Activated naive CD4-positive, alpha-beta T cell treated with anti-CD3 and anti-CD28 coated beads, Interleukin-2, amount 50 U/mL, for 24 hours (primary cell): ENCODE measurements around the gene USP37.

Experiments
- H3K27ac Mint-ChIP-seq: one replicate; pipeline ENCODE4 v1.8.0; 2021; ENCODE audit warnings: mild to moderate bottlenecking, mixed read lengths
- H3K27me3 Mint-ChIP-seq: one replicate; pipeline ENCODE4 v1.8.0; 2021; ENCODE audit warnings: mixed read lengths
- H3K36me3 Mint-ChIP-seq: one replicate; pipeline ENCODE4 v1.8.0; 2021; ENCODE audit warnings: mixed read lengths
- H3K4me1 Mint-ChIP-seq: one replicate; pipeline ENCODE4 v1.8.0; 2021; ENCODE audit warnings: mixed read lengths
- H3K4me3 Mint-ChIP-seq: one replicate; pipeline ENCODE4 v1.8.0; 2021; ENCODE audit warnings: mild to moderate bottlenecking, mixed read lengths
- H3K9me3 Mint-ChIP-seq: one replicate; pipeline ENCODE4 v1.8.0; 2021; ENCODE audit warnings: mixed read lengths

Gene USP37

GRCh38 chr2:218432676-218433365 is 135.3 kb downstream of the USP37 start:
- Mint-ChIP-seq H3K4me3 (no peak overlapping the region), H3K9me3 (no peaks in the 10 kb centered on the region), H3K36me3 (peaks cover 2% of the 10 kb centered on the region), H3K27me3 (no peaks in the 10 kb centered on the region), H3K27ac (no peak overlapping the region), H3K4me1 (no peaks in the 10 kb centered on the region)

GRCh38 chr2:218431878-218432277 is 136.3 kb downstream of the USP37 start:
- Mint-ChIP-seq H3K36me3 (peaks cover 2% of the 10 kb centered on the region), H3K27me3 (no peaks in the 10 kb centered on the region), H3K27ac (no peak overlapping the region), H3K4me3 (no peak overlapping the region), H3K9me3 (no peaks in the 10 kb centered on the region), H3K4me1 (no peaks in the 10 kb centered on the region)

GRCh38 chr2:218430721-218431120 is 137.4 kb downstream of the USP37 start:
- no peaks in the 10 kb centered on the region for H3K9me3 Mint-ChIP-seq
- H3K4me3 Mint-ChIP-seq, result no peak overlapping the region
- H3K27me3 Mint-ChIP-seq, result no peaks in the 10 kb centered on the region
- peaks cover 2% of the 10 kb centered on the region for H3K36me3 Mint-ChIP-seq
- no peak overlapping the region for H3K27ac Mint-ChIP-seq
- H3K4me1 Mint-ChIP-seq, result no peaks in the 10 kb centered on the region

- H3K4me1 Mint-ChIP-seq, result no peaks in the 10 kb centered on the region
- no peak overlapping the region for H3K27ac Mint-ChIP-seq
Observed at GRCh38 chr2:218429911-218430692, 138.0 kb downstream of the USP37 start.

GRCh38 chr2:218428846-218429558 is 139.1 kb downstream of the USP37 start:
- no peaks in the 10 kb centered on the region for H3K4me1 Mint-ChIP-seq
- no peaks in the 10 kb centered on the region for H3K9me3 Mint-ChIP-seq
- H3K27ac Mint-ChIP-seq, result no peak overlapping the region
- peaks cover 2% of the 10 kb centered on the region for H3K36me3 Mint-ChIP-seq
- H3K27me3 Mint-ChIP-seq, result no peaks in the 10 kb centered on the region
- no peak overlapping the region for H3K4me3 Mint-ChIP-seq

More at GRCh38 chr2:218429911-218430692, 138.0 kb downstream of the USP37 start:
- Mint-ChIP-seq H3K36me3 (peaks cover 2% of the 10 kb centered on the region), H3K4me3 (no peak overlapping the region), H3K9me3 (no peaks in the 10 kb centered on the region), H3K27me3 (no peaks in the 10 kb centered on the region)

- H3K27me3 Mint-ChIP-seq, result no peaks in the 10 kb centered on the region
- H3K36me3 Mint-ChIP-seq, result peaks cover 2% of the 10 kb centered on the region
- no peak overlapping the region for H3K4me3 Mint-ChIP-seq
- H3K27ac Mint-ChIP-seq, result no peak overlapping the region
- no peaks in the 10 kb centered on the region for H3K9me3 Mint-ChIP-seq
- H3K4me1 Mint-ChIP-seq, result no peaks in the 10 kb centered on the region
Observed at GRCh38 chr2:218427741-218428140, 140.4 kb downstream of the USP37 start.

GRCh38 chr2:218425531-218425930 is 142.6 kb downstream of the USP37 start:
- Mint-ChIP-seq H3K4me3 (no peak overlapping the region), H3K36me3 (no peaks in the 10 kb centered on the region), H3K27ac (no peak overlapping the region), H3K27me3 (no peaks in the 10 kb centered on the region), H3K4me1 (no peaks in the 10 kb centered on the region), H3K9me3 (no peaks in the 10 kb centered on the region)

GRCh38 chr2:218423584-218423983 is 144.6 kb downstream of the USP37 start:
- Mint-ChIP-seq H3K36me3 (no peaks in the 10 kb centered on the region), H3K4me3 (no peak overlapping the region), H3K27ac (no peak overlapping the region), H3K4me1 (no peaks in the 10 kb centered on the region), H3K9me3 (no peaks in the 10 kb centered on the region), H3K27me3 (no peaks in the 10 kb centered on the region)

GRCh38 chr2:218422403-218423086 is 145.6 kb downstream of the USP37 start:
- Mint-ChIP-seq H3K9me3 (no peaks in the 10 kb centered on the region), H3K4me1 (no peaks in the 10 kb centered on the region), H3K36me3 (no peaks in the 10 kb centered on the region), H3K27ac (no peak overlapping the region), H3K27me3 (no peaks in the 10 kb centered on the region), H3K4me3 (no peak overlapping the region)

GRCh38 chr2:218421027-218421426 is 147.1 kb downstream of the USP37 start:
- H3K36me3 Mint-ChIP-seq, result no peaks in the 10 kb centered on the region
- no peaks in the 10 kb centered on the region for H3K4me1 Mint-ChIP-seq
- H3K27me3 Mint-ChIP-seq, result no peaks in the 10 kb centered on the region
- no peaks in the 10 kb centered on the region for H3K9me3 Mint-ChIP-seq
- no peak overlapping the region for H3K27ac Mint-ChIP-seq
- H3K4me3 Mint-ChIP-seq, result no peak overlapping the region

- Mint-ChIP-seq H3K27me3 (no peaks in the 10 kb centered on the region), H3K36me3 (no peaks in the 10 kb centered on the region), H3K4me3 (no peak overlapping the region), H3K4me1 (no peaks in the 10 kb centered on the region), H3K27ac (no peak overlapping the region), H3K9me3 (no peaks in the 10 kb centered on the region)
Observed at GRCh38 chr2:218419630-218420216, 148.4 kb downstream of the USP37 start.

- no peak within 1 kb of the TSS for H3K27ac Mint-ChIP-seq
- no peaks in the 10 kb centered on the region for H3K9me3 Mint-ChIP-seq
- H3K4me1 Mint-ChIP-seq, result no peaks in the 10 kb centered on the region
- no peaks in the 10 kb centered on the region for H3K36me3 Mint-ChIP-seq
- no peak within 1 kb of the TSS for H3K4me3 Mint-ChIP-seq
- no peaks in the 10 kb centered on the region for H3K27me3 Mint-ChIP-seq
Observed at GRCh38 chr2:218418717-218419458, 149.3 kb downstream of the USP37 start, which contains the start of gene VIL1. Gene VIL1, plus strand, starts transcription at chr2:218419123. Its CDS starts 4,656 bp downstream, at chr2:218423779.

GRCh38 chr2:218418321-218418716 is 149.8 kb downstream of the USP37 start:
- Mint-ChIP-seq H3K27ac (no peak overlapping the region), H3K4me3 (no peak overlapping the region), H3K4me1 (no peaks in the 10 kb centered on the region), H3K9me3 (no peaks in the 10 kb centered on the region), H3K27me3 (no peaks in the 10 kb centered on the region), H3K36me3 (no peaks in the 10 kb centered on the region)

- H3K36me3 Mint-ChIP-seq, result peaks cover 2% of the 10 kb centered on the region
- H3K4me3 Mint-ChIP-seq, result peak overlapping the region; percentile 87
- peaks cover 48% of the 10 kb centered on the region for H3K4me1 Mint-ChIP-seq
- no peaks in the 10 kb centered on the region for H3K27me3 Mint-ChIP-seq
- H3K27ac Mint-ChIP-seq, result peak overlapping the region; percentile 82
- H3K9me3 Mint-ChIP-seq, result no peaks in the 10 kb centered on the region
Observed at GRCh38 chr2:218407717-218408116, 160.4 kb downstream of the USP37 start.
